Neural cell (in vitro differentiated cells): ENCODE data around the gene ADAMTS17. TPM values are rescaled to one million over a fixed set of nuclear protein-coding genes. Genes with fewer than 3 reads are reported as not detected.

ENCODE experiments used
- H2AFZ ChIP-seq: fragments of 200-600, 300-800 bp; sonication (generic), shearing (Covaris generic); 2 replicates; pipeline ENCODE4 v1.6.0; 2014; ENCODE audit warnings: low read depth, mild to moderate bottlenecking, antibody characterized with exemption, low read length, moderate library complexity
- H3F3A ChIP-seq: fragments of 200-600 bp; shearing (Covaris generic); 2 replicates; pipeline ENCODE4 v1.6.1; 2016; ENCODE audit warnings: mild to moderate bottlenecking, moderate library complexity, mixed read lengths, antibody characterized with exemption, low read length; ENCODE audit not compliant: insufficient read depth, poor library complexity, severe bottlenecking
- H3K27ac ChIP-seq: fragments of 200-600, 300-800 bp; sonication (generic), shearing (Covaris generic); 2 replicates; pipeline ENCODE4 v1.5.1; 2014; ENCODE audit warnings: mild to moderate bottlenecking, low read length, moderate library complexity
- H3K27me3 ChIP-seq: fragments of 300-800, 200-600 bp; sonication (generic), shearing (Covaris generic); 2 replicates; pipeline ENCODE4 v1.6.0; 2014; ENCODE audit warnings: mild to moderate bottlenecking, low read depth, low read length, moderate library complexity; ENCODE audit not compliant: insufficient read depth
- H3K36me3 ChIP-seq: fragments of 300-800, 200-600 bp; sonication (generic), shearing (Covaris generic); 2 replicates; pipeline ENCODE4 v1.5.1; 2014; ENCODE audit warnings: mild to moderate bottlenecking, antibody characterized with exemption, low read length, moderate library complexity; ENCODE audit not compliant: insufficient read depth
- H3K4me2 ChIP-seq: fragments of 300-800, 200-600 bp; sonication (generic), shearing (Covaris generic); 2 replicates; pipeline ENCODE4 v1.6.0; 2014; ENCODE audit warnings: mild to moderate bottlenecking, low read length
- H3K4me3 ChIP-seq: fragments of 300-800, 200-600 bp; sonication (generic), shearing (Covaris generic); 2 replicates; pipeline ENCODE4 v1.5.1; 2014; ENCODE audit warnings: mild to moderate bottlenecking, low read length, moderate library complexity
- H3K79me2 ChIP-seq: fragments of 200-600 bp; shearing (Covaris generic); replicated peaks from 2 replicates; pipeline ENCODE4 v1.6.0; 2014; ENCODE audit warnings: mild to moderate bottlenecking, low read length, moderate library complexity; ENCODE audit not compliant: insufficient read depth
- H3K9ac ChIP-seq: fragments of 300-800, 200-600 bp; sonication (generic), shearing (Covaris generic); 2 replicates; pipeline ENCODE4 v1.6.1; 2016; ENCODE audit warnings: mild to moderate bottlenecking, low read length, mixed read lengths
- H3K9me2 ChIP-seq: fragments of 200-600 bp; shearing (Covaris generic); 2 replicates; pipeline ENCODE4 v1.6.1; 2016; ENCODE audit warnings: mild to moderate bottlenecking, low read length, mixed read lengths; ENCODE audit not compliant: insufficient read depth
- H3K9me3 ChIP-seq: fragments of 200-600, 300-800 bp; sonication (generic), shearing (Covaris generic); 2 replicates; pipeline ENCODE4 v1.6.1; 2016; ENCODE audit warnings: mild to moderate bottlenecking, mixed run types, low read length, moderate library complexity, mixed read lengths
- H4K20me1 ChIP-seq: fragments of 200-600 bp; shearing (Covaris generic); 2 replicates; pipeline ENCODE4 v1.6.1; 2016; ENCODE audit warnings: mild to moderate bottlenecking, mixed run types; ENCODE audit not compliant: insufficient read depth
- EP300 ChIP-seq: fragments of 450-650 bp; conservative IDR thresholded peaks from 2 replicates; pipeline ENCODE4 v1.6.1; 2014; ENCODE audit warnings: antibody characterized with exemption, mild to moderate bottlenecking, moderate library complexity; ENCODE audit not compliant: poor library complexity, severe bottlenecking
- EZH2 ChIP-seq: fragments of 200-600, 300-800 bp; shearing (Covaris generic), sonication (generic); IDR thresholded peaks from 2 replicates; pipeline ENCODE4 v1.6.1; 2014; ENCODE audit warnings: antibody characterized with exemption, low read length, borderline replicate concordance, mild to moderate bottlenecking; ENCODE audit not compliant: insufficient read depth, poor library complexity, severe bottlenecking
- MXI1 ChIP-seq: fragments of 450-650 bp; conservative IDR thresholded peaks from 2 replicates; pipeline ENCODE4 v1.6.1; 2014; ENCODE audit warnings: antibody characterized with exemption, mild to moderate bottlenecking; ENCODE audit not compliant: poor library complexity, severe bottlenecking
- POLR2AphosphoS5 ChIP-seq: IDR thresholded peaks from 2 replicates; pipeline ENCODE4 v1.6.1; 2012
- RAD21 ChIP-seq: fragments of 450-650 bp; conservative IDR thresholded peaks from 2 replicates; pipeline ENCODE4 v1.6.1; 2014; ENCODE audit warnings: antibody characterized with exemption, mild to moderate bottlenecking, moderate library complexity
- SMC3 ChIP-seq: fragments of 450-650 bp; conservative IDR thresholded peaks from 2 replicates; pipeline ENCODE4 v1.6.1; 2014; ENCODE audit warnings: antibody characterized with exemption, mild to moderate bottlenecking, moderate library complexity; ENCODE audit not compliant: poor library complexity
- TAF1 ChIP-seq: IDR thresholded peaks from 2 replicates; pipeline ENCODE4 v1.6.1; 2012; ENCODE audit warnings: low read depth
- polyA plus RNA-seq: library from polyadenylated mRNA; depleted of rRNA; stranded (reverse); fragments of >200 nt; gene quantifications from 2 replicates; pipeline ENCODE4 v1.2.3, GENCODE V29; 2014
- TF ChIP-seq, protein P1 (sequence below): fragments of 450-650 bp; IDR thresholded peaks from 2 replicates; pipeline ENCODE4 v1.5.1; 2014; ENCODE audit warnings: antibody characterized with exemption, mild to moderate bottlenecking, moderate library complexity; ENCODE audit not compliant: poor library complexity, severe bottlenecking
- TF ChIP-seq, protein P2 (sequence below): IDR thresholded peaks from 2 replicates; pipeline ENCODE4 v1.6.1; 2012; ENCODE audit warnings: borderline replicate concordance

The ADAMTS17 gene
- polyA plus RNA-seq, 1 donor from 2014 or later, result 0.04 TPM

DNA sequence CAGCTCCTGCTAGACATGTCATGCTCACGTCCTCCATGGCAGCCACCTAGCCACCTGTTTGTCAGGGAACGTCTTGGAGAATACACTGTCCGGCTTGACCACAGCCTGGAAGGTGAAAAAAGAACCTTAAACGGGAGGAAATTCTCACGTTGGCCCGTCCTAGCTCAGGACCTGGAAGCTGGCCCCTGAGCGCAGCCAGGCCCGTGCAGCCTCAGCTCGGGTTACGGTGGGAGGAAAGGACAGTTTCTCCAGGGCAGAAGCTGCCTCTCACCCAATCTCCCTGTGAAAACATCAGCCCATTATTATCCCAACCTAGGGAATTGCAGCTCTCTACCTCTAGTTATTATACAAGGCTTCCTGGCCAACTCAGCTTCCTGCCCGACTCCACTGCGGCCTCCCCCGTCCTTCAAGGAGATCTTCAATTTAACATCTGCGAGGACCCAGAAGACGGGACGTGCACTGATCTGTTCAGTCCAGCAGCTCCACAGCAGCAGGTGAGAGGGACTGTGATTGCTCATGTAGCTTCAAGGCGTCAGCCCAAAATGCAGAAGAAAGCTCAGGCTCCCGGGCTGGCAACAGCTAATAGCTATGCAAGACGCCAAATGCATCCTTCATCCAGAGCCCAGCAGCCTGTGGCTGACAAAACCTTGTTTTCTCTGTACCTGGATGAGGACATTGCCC lies 84.7 kb downstream of the ADAMTS17 start:
- Histone ChIP-seq H3K4me2 (no peak overlapping the region), H2AFZ (no peak overlapping the region), H3K27me3 (no peaks in the 10 kb centered on the region), H3K4me3 (no peak overlapping the region), H3K79me2 (no peaks in the 10 kb centered on the region), H4K20me1 (no peaks in the 10 kb centered on the region), H3K9ac (no peak overlapping the region), H3K27ac (no peak overlapping the region), H3K9me2 (no peaks in the 10 kb centered on the region), H3K9me3 (no peaks in the 10 kb centered on the region), H3K36me3 (no peaks in the 10 kb centered on the region), H3F3A (no peaks in the 10 kb centered on the region)
- TF ChIP-seq RAD21 (no peak), SMC3 (no peak), EP300 (no peak), MXI1 (no peak), POLR2AphosphoS5 (no peak), EZH2 (no peak), TAF1 (no peak)
- TF ChIP-seq, protein P1, sequence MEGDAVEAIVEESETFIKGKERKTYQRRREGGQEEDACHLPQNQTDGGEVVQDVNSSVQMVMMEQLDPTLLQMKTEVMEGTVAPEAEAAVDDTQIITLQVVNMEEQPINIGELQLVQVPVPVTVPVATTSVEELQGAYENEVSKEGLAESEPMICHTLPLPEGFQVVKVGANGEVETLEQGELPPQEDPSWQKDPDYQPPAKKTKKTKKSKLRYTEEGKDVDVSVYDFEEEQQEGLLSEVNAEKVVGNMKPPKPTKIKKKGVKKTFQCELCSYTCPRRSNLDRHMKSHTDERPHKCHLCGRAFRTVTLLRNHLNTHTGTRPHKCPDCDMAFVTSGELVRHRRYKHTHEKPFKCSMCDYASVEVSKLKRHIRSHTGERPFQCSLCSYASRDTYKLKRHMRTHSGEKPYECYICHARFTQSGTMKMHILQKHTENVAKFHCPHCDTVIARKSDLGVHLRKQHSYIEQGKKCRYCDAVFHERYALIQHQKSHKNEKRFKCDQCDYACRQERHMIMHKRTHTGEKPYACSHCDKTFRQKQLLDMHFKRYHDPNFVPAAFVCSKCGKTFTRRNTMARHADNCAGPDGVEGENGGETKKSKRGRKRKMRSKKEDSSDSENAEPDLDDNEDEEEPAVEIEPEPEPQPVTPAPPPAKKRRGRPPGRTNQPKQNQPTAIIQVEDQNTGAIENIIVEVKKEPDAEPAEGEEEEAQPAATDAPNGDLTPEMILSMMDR, result no peak
- TF ChIP-seq, protein P2, sequence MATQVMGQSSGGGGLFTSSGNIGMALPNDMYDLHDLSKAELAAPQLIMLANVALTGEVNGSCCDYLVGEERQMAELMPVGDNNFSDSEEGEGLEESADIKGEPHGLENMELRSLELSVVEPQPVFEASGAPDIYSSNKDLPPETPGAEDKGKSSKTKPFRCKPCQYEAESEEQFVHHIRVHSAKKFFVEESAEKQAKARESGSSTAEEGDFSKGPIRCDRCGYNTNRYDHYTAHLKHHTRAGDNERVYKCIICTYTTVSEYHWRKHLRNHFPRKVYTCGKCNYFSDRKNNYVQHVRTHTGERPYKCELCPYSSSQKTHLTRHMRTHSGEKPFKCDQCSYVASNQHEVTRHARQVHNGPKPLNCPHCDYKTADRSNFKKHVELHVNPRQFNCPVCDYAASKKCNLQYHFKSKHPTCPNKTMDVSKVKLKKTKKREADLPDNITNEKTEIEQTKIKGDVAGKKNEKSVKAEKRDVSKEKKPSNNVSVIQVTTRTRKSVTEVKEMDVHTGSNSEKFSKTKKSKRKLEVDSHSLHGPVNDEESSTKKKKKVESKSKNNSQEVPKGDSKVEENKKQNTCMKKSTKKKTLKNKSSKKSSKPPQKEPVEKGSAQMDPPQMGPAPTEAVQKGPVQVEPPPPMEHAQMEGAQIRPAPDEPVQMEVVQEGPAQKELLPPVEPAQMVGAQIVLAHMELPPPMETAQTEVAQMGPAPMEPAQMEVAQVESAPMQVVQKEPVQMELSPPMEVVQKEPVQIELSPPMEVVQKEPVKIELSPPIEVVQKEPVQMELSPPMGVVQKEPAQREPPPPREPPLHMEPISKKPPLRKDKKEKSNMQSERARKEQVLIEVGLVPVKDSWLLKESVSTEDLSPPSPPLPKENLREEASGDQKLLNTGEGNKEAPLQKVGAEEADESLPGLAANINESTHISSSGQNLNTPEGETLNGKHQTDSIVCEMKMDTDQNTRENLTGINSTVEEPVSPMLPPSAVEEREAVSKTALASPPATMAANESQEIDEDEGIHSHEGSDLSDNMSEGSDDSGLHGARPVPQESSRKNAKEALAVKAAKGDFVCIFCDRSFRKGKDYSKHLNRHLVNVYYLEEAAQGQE, result no peak

DNA sequence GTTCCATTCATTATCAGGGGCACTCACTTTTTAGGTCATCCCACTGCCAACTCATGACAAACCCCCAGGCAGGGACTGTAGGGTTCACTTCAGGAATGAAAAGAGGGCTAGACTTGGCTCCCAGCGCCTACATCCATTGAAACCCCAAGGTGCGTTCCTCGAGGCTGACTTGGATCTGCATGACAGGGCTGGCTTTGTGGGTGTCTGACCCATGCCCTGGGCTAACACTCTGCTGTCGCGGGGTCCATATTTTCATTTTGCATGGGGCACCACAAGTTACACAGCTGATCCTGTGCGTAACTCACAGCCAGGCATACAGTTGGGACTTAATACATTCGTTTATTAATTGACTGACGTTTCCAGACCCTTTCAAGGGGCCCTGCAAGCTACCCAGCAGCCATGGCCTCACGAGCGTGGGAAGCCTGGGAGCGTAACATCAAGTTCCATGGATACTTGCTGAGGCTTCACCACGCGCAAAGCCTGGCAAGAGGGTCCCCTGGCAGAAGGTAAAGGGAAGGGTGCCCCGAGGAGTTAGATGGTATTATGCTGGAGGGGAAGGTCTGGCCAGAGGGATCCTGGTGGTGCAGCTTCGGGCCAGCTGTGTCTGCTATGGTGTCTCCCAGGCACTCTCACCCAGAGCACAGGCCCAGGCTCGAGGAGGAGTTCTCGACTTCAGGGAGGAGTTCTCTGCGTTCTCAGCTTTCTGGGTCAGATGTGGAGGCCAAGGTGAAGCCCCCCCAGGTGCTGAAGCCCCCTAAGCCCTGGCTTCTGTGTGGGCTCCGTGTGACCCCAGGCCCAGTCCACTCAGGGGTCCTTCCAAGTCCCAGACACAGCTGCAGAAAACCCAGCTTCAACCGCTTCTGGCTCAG lies 85.4 kb downstream of the ADAMTS17 start:
- TF ChIP-seq SMC3 (no peak), EZH2 (no peak), TAF1 (no peak), RAD21 (no peak), MXI1 (no peak), POLR2AphosphoS5 (no peak), EP300 (no peak)
- TF ChIP-seq, protein P1, result no peak
- TF ChIP-seq, protein P2, result no peak
- Histone ChIP-seq H3K9ac (no peak overlapping the region), H3K27me3 (no peaks in the 10 kb centered on the region), H3K4me2 (no peak overlapping the region), H4K20me1 (no peaks in the 10 kb centered on the region), H3K4me3 (no peak overlapping the region), H3K9me2 (no peaks in the 10 kb centered on the region), H2AFZ (no peak overlapping the region), H3K9me3 (no peaks in the 10 kb centered on the region), H3F3A (no peaks in the 10 kb centered on the region), H3K27ac (no peak overlapping the region), H3K36me3 (no peaks in the 10 kb centered on the region), H3K79me2 (no peaks in the 10 kb centered on the region)
